KMS-11 (cell line): ENCODE data around the gene TCP1.

Source experiments
- H2AFZ ChIP-seq: fragments of 200-600 bp; sonication (generic); 2 replicates; pipeline ENCODE4 v1.6.1; 2016; ENCODE audit warnings: antibody characterized with exemption, mixed run types, low read depth
- H3K27ac ChIP-seq: fragments of 200-600 bp; sonication (generic); 2 replicates; pipeline ENCODE4 v1.6.1; 2016; ENCODE audit warnings: mild to moderate bottlenecking, mixed run types
- H3K27me3 ChIP-seq: fragments of 200-600 bp; sonication (generic); 2 replicates; pipeline ENCODE4 v1.6.1; 2017; ENCODE audit warnings: mild to moderate bottlenecking, low read depth, mixed run types, moderate library complexity; ENCODE audit not compliant: insufficient read depth
- H3K36me3 ChIP-seq: fragments of 200-600 bp; sonication (generic); 2 replicates; pipeline ENCODE4 v1.6.1; 2017; ENCODE audit warnings: mild to moderate bottlenecking, mixed run types; ENCODE audit not compliant: insufficient read depth
- H3K4me1 ChIP-seq: fragments of 200-600 bp; sonication (generic); 2 replicates; pipeline ENCODE4 v1.6.1; 2016; ENCODE audit warnings: mild to moderate bottlenecking, low read depth, mixed run types; ENCODE audit not compliant: poor library complexity, severe bottlenecking
- H3K4me2 ChIP-seq: fragments of 200-600 bp; sonication (generic); 2 replicates; pipeline ENCODE4 v1.7.0; 2016; ENCODE audit warnings: mild to moderate bottlenecking, mixed run types
- H3K4me3 ChIP-seq: fragments of 200-600 bp; sonication (generic); IDR thresholded peaks from 2 replicates; pipeline ENCODE4 v1.6.1; 2017; ENCODE audit warnings: low read depth, low read length, mixed read lengths; ENCODE audit not compliant: insufficient read depth
- H3K79me2 ChIP-seq: fragments of 200-600 bp; sonication (generic); 2 replicates; pipeline ENCODE4 v1.6.1; 2016; ENCODE audit warnings: low read depth, mixed run types; ENCODE audit not compliant: insufficient read depth
- H3K9ac ChIP-seq: fragments of 200-600 bp; sonication (generic); 2 replicates; pipeline ENCODE4 v1.6.1; 2016; ENCODE audit warnings: mild to moderate bottlenecking, mixed run types
- H4K20me1 ChIP-seq: fragments of 200-600 bp; sonication (generic); 2 replicates; pipeline ENCODE4 v1.6.1; 2016; ENCODE audit warnings: mild to moderate bottlenecking, mixed run types; ENCODE audit not compliant: insufficient read depth
- TF ChIP-seq, protein P1 (sequence below): fragments of 200-600 bp; sonication (generic); conservative IDR thresholded peaks from 2 replicates; pipeline ENCODE4 v1.6.1; 2017; ENCODE audit warnings: low read depth, mild to moderate bottlenecking, antibody characterized with exemption, low read length, moderate library complexity, mixed read lengths

TCP1 gene

DNA sequence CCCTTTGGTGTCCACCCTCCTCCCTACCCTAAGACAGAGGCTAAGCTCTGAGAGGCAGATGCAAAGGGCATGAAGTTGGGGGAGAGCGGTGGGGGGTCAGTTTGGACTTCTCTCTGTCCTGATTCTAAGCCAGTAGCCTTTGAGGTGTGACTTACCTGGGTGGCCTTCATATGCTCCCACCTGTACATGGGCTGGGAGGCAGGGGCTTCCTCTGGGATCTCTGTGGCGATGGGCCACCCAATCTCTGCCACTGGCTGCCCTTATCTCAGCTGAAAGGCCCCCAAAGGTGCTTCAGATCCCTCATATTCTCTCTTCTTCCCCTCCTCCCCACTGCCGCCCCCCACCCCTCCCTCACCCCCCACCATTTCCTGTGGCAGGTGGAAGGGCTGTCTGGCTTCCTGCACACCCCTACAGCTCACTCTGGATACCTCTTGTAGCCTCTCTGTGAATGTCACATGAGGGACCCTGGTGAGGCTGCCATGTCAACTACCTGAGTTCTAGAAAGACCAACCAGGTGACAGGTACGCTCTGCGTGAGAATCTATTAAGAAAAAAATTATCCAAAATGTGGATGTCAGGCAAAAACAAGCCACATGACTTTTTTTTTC, 44.7 kb upstream of the TCP1 start:
- no peak overlapping the region for H3K27ac ChIP-seq
- no peak overlapping the region for H2AFZ ChIP-seq
- H3K4me3 ChIP-seq = no peak overlapping the region
- H3K4me1 ChIP-seq = no peaks in the 10 kb centered on the region
- H4K20me1 ChIP-seq = no peaks in the 10 kb centered on the region
- H3K4me2 ChIP-seq = no peak overlapping the region
- no peaks in the 10 kb centered on the region for H3K27me3 ChIP-seq
- no peaks in the 10 kb centered on the region for H3K79me2 ChIP-seq
- H3K9ac ChIP-seq = no peak overlapping the region
- no peaks in the 10 kb centered on the region for H3K36me3 ChIP-seq
- TF ChIP-seq, protein P1, sequence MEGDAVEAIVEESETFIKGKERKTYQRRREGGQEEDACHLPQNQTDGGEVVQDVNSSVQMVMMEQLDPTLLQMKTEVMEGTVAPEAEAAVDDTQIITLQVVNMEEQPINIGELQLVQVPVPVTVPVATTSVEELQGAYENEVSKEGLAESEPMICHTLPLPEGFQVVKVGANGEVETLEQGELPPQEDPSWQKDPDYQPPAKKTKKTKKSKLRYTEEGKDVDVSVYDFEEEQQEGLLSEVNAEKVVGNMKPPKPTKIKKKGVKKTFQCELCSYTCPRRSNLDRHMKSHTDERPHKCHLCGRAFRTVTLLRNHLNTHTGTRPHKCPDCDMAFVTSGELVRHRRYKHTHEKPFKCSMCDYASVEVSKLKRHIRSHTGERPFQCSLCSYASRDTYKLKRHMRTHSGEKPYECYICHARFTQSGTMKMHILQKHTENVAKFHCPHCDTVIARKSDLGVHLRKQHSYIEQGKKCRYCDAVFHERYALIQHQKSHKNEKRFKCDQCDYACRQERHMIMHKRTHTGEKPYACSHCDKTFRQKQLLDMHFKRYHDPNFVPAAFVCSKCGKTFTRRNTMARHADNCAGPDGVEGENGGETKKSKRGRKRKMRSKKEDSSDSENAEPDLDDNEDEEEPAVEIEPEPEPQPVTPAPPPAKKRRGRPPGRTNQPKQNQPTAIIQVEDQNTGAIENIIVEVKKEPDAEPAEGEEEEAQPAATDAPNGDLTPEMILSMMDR = no peak

DNA sequence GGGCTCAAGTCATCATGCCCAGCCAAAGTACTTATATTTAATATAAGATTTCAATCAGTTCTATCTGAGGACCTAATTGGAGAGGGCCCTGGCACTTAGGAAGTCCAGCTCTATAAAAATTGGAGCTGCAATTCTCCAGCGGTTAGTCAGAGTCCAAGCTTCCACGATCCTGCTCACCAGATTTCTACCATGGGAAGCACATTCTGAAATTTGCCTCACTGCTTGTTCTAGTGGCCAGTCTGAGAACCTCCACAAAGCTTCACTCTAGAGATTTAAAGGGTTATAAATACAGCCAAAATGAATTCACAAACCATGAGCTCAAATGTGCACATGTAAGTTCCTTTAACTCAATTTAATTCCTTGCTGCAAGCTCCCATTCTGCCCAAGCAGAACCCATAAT, 44.2 kb upstream of the TCP1 start:
- Histone ChIP-seq H3K9ac (no peak overlapping the region), H3K27ac (no peak overlapping the region), H3K36me3 (no peaks in the 10 kb centered on the region), H3K4me1 (no peaks in the 10 kb centered on the region), H3K4me3 (no peak overlapping the region), H2AFZ (no peak overlapping the region), H3K4me2 (no peak overlapping the region), H3K27me3 (no peaks in the 10 kb centered on the region), H4K20me1 (no peaks in the 10 kb centered on the region), H3K79me2 (no peaks in the 10 kb centered on the region)
- TF ChIP-seq, protein P1 = no peak

DNA sequence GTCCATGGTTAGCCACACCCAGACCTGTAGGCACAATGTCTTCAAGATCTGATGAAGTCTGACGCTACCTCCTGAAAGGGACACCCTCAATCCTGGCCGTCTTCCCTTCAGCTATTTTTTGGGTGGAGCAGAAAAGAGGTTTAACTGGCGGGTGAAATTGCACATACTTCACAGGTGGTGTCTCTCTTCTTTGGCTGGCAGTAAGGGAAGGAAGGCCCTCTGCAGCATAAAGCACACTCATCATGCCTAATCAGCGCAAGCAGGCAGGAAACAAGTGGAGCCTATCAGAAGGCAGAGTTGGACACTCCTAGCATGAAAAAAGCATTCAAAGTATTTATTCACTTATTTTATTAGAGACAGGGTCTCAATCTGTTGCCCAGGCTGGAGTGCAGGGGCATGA, 43.5 kb upstream of the TCP1 start:
- Histone ChIP-seq H3K9ac (no peak overlapping the region), H3K79me2 (no peaks in the 10 kb centered on the region), H3K36me3 (no peaks in the 10 kb centered on the region), H3K4me1 (no peaks in the 10 kb centered on the region), H3K4me2 (no peak overlapping the region), H2AFZ (no peak overlapping the region), H3K27ac (no peak overlapping the region), H4K20me1 (no peaks in the 10 kb centered on the region), H3K27me3 (no peaks in the 10 kb centered on the region), H3K4me3 (no peak overlapping the region)
- TF ChIP-seq, protein P1 = no peak

DNA sequence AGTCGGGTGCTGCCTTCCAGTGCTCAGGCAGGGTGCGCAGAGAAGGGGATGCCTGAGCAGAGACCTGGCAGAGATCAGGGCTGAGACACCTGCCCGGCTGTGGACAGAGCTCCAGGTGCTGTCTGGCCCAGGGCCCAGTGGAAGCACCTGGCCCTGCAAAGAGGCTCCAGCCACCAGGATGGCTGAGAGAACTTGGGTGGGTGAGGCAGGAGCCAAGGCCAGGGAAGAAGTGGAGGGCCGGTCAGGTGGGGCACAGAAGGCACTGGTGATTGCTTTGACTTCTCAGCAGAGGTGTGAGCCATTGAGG, 41.9 kb upstream of the TCP1 start:
- Histone ChIP-seq H3K4me1 (no peaks in the 10 kb centered on the region), H4K20me1 (no peaks in the 10 kb centered on the region), H3K4me3 (no peak overlapping the region), H3K4me2 (no peak overlapping the region), H3K27ac (no peak overlapping the region), H2AFZ (no peak overlapping the region), H3K36me3 (no peaks in the 10 kb centered on the region), H3K27me3 (no peaks in the 10 kb centered on the region), H3K9ac (no peak overlapping the region), H3K79me2 (no peaks in the 10 kb centered on the region)
- TF ChIP-seq, protein P1 = no peak
